Adrenal gland (tissue), 5 donors: ENCODE measurements around the gene C1QTNF7.

Source experiments
- CTCF ChIP-seq, 6 experiments: fragments of 450-650 bp in 4 of 6; fragments of 200-600 bp in 2 of 6; sonication (generic) in 1 of 6; IDR thresholded peaks; 1 replicate in 5 of 6; 2 replicates in 1 of 6; pipeline versions ENCODE4 v1.5.1 to v1.8.0; 2016 to 2021; ENCODE audit warnings: antibody characterized with exemption in 6 of 6, mild to moderate bottlenecking in 2 of 6, moderate library complexity in 1 of 6
- POLR2A ChIP-seq, 2 donors: fragments of 450-650 bp; IDR thresholded peaks; one replicate each; pipeline ENCODE4 v1.6.1; 2017; ENCODE audit warnings: antibody characterized with exemption in 2 of 2, mild to moderate bottlenecking in 2 of 2, moderate library complexity in 1 of 2
- donor health status: DM: no; HTN: no; CAD: no.

DNA sequence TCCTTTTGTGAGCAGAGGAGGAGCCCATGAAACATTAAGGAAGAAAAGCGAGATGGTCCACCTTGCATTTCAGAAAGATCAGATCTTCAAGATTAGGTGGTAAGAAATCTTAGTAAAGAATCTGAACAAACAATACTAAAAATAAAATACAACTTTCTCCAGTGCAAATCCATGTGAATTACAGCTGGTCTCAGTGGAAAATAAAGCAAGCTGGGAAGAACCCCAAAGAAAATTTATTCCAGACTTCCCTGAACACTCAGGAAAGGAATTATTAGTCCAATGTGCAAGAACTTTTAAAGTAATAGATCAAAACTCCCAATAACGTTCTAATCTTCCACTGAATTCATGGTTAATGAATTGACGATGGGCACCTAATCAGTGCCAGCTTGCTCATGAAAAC, 37.3 kb upstream of the C1QTNF7 start:
- TF ChIP-seq POLR2A (IDR thresholded peaks at IDR 0.05), result no peak
- TF ChIP-seq CTCF (IDR thresholded peaks at IDR 0.05), result no peak
